Thoracic aorta (tissue), 2 donors: ENCODE measurements around the gene TMOD3. TPM values are rescaled to one million over a fixed set of nuclear protein-coding genes. Genes with fewer than 3 reads are reported as not detected.

Experiments
- ATAC-seq: fragments of 150-250 bp; one replicate; pipeline ENCODE4 v1.8.0; 2017; ENCODE audit warnings: low read depth; ENCODE audit not compliant: insufficient number of reproducible peaks, low FRiP score
- DNase-seq: peaks from one replicate; pipeline ENCODE4 v3.0.0-alpha.2; 2020; ENCODE audit warnings: low spot score
- H3K27ac ChIP-seq, 2 donors: fragments of 200-600 bp; sonication (generic); 1 replicate in 1 of 2; 2 replicates in 1 of 2; pipeline ENCODE4 v1.5.1; 2016; ENCODE audit warnings: mild to moderate bottlenecking in 2 of 2, moderate library complexity in 2 of 2
- H3K27me3 ChIP-seq: fragments of 200-600 bp; sonication (generic); replicated peaks from 2 replicates; pipeline ENCODE4 v1.6.0; 2016; ENCODE audit warnings: mild to moderate bottlenecking; ENCODE audit not compliant: insufficient read depth
- H3K36me3 ChIP-seq: fragments of 200-600 bp; sonication (generic); one replicate; pipeline ENCODE4 v1.5.1; 2016
- H3K4me1 ChIP-seq, 2 donors: fragments of 200-600 bp; sonication (generic); 1 replicate in 1 of 2; 2 replicates in 1 of 2; pipeline versions ENCODE4 v1.5.1 to v1.6.0; 2016; ENCODE audit warnings: low read depth in 2 of 2, mild to moderate bottlenecking in 1 of 2; ENCODE audit not compliant: control insufficient read depth in 1 of 2
- H3K4me3 ChIP-seq: fragments of 200-600 bp; sonication (generic); 2 replicates; pipeline ENCODE4 v1.5.1; 2016; ENCODE audit warnings: mild to moderate bottlenecking
- H3K9me3 ChIP-seq: fragments of 200-600 bp; sonication (generic); 2 replicates; pipeline ENCODE4 v1.5.1; 2016
- total RNA-seq, 2 donors: library from RNA; depleted of rRNA; stranded (reverse); fragments of >200 nt; gene quantifications; one replicate each; pipeline versions ENCODE4 v1.1.0 to v1.2.3, GENCODE V29; 2016
- TF ChIP-seq, protein P1 (sequence below): fragments of 200-600 bp; sonication (generic); IDR thresholded peaks from one replicate; pipeline ENCODE4 v1.5.1; 2019; ENCODE audit warnings: antibody characterized with exemption

Gene TMOD3
- total RNA-seq, 2 donors from 2014 or later, result 27.3 to 38.1 TPM

DNA sequence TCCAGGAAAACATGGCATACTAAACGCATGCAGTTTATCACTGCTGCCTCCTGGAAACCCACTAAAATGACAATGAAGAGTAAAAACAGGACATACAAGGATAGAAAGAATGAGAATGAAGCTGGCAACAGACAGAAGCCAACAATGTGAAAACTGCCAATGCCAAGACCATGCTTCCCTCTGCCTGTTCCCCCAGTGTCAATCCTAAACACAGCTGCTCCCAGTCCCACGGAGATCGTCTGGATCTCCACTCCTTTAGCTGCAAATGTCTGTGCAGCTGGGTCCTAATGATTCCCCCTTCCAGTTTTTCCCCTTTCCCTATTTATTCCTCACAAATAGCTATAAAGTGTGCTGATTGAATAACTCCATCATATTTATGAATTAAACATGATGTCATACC, 126.1 kb downstream of the TMOD3 start:
- TF ChIP-seq, protein P1, sequence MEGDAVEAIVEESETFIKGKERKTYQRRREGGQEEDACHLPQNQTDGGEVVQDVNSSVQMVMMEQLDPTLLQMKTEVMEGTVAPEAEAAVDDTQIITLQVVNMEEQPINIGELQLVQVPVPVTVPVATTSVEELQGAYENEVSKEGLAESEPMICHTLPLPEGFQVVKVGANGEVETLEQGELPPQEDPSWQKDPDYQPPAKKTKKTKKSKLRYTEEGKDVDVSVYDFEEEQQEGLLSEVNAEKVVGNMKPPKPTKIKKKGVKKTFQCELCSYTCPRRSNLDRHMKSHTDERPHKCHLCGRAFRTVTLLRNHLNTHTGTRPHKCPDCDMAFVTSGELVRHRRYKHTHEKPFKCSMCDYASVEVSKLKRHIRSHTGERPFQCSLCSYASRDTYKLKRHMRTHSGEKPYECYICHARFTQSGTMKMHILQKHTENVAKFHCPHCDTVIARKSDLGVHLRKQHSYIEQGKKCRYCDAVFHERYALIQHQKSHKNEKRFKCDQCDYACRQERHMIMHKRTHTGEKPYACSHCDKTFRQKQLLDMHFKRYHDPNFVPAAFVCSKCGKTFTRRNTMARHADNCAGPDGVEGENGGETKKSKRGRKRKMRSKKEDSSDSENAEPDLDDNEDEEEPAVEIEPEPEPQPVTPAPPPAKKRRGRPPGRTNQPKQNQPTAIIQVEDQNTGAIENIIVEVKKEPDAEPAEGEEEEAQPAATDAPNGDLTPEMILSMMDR, result no peak

More for the DNA sequence above, 126.1 kb downstream of the TMOD3 start:
- Histone ChIP-seq H3K4me1 (no peaks in the 10 kb centered on the region), H3K27ac (no peak overlapping the region), H3K27me3 (no peaks in the 10 kb centered on the region), H3K4me3 (no peak overlapping the region), H3K36me3 (peaks cover 33% of the 10 kb centered on the region), H3K9me3 (no peaks in the 10 kb centered on the region)
- no peak for ATAC-seq
- DNase-seq, result no peak

Other genes starting within 250 kb of the TMOD3 start
- gene DMXL2, start 206.9 kb upstream of the TMOD3 start, total RNA-seq, result 10 to 100 TPM; 20.3 to 45.9 TPM
- not detected for gene SCG3, start 148.2 kb upstream of the TMOD3 start, total RNA-seq
- 10 to 100 TPM; 16.8 to 21.8 TPM for gene LYSMD2, start 92.0 kb upstream of the TMOD3 start, total RNA-seq
- gene TMOD2, start 78.1 kb upstream of the TMOD3 start, total RNA-seq, result 10 to 100 TPM in 1 of 2 donors, 1 to 10 TPM in 1; 9.1 to 13.1 TPM
- gene LEO1, start 142.1 kb downstream of the TMOD3 start, total RNA-seq, result 10 to 100 TPM; 10.8 to 12.7 TPM
- gene MAPK6, start 189.6 kb downstream of the TMOD3 start, total RNA-seq, result 10 to 100 TPM; 11.2 to 24.8 TPM